ENCODE measurements around the gene C5. TPM values are rescaled to one million over a fixed set of nuclear protein-coding genes. Genes with fewer than 3 reads are reported as not detected.

Gene C5
- total RNA-seq, 4 donors from 2014 or later = 0.20 to 3.4 (median 1.9) TPM

DNA sequence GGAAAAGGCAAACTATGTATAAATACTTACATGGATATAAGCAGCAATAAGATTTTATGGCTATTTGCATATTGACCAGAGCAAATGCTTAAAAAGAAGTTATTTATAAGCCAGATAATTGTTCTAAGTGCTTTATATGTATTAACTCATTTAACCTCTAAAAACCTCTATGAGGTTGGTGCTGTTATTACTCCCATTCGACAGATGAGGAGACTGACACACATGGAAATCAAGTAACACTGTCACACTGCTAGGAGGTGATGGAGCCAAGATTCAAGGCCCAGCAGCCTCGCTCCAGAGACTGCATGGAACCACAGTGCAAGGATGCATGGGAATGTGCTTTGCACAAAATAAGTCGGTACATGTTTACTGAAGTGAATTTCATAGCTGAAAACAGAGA is 53.7 kb downstream of the C5 start:
- H3K36me3 ChIP-seq = no peaks in the 10 kb centered on the region

DNA sequence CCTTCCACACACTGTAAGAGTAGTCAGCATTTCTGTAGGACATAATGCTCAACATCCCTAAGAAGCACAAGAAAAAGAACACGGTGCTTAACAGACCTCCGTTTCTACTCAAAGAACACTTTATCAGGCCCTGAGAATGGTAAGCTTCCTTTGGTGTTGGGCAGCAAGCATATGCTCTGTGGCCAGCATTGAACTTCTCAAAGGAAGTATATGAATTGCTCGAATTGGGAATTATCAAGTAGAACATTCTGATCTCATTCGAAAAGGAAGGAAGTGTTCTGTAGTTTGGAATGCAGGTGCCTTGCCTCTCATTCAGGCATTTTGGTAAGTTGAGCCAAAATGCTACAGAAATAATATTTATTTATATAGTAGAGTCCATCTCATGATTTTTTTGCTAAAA is 61.0 kb downstream of the C5 start:
- Histone ChIP-seq H3K4me3 (no peak overlapping the region), H3K36me3 (no peaks in the 10 kb centered on the region), H3K27ac (no peak overlapping the region), H3K9me3 (no peaks in the 10 kb centered on the region), H3K4me1 (no peaks in the 10 kb centered on the region), H3K27me3 (no peaks in the 10 kb centered on the region)
- intact Hi-C loops (cut with DNase I; ENCODE audit: low total_unique reads) = no loop called here
- in situ Hi-C loops (cut with MboI; ENCODE audit: low pct_ligation_motif_present in 1 of 4, low pct_unique_long_range_greater_than_20kb in 1 of 4, low sequenced_read_pairs in 3 of 4) = loop anchor here in 1 of 4 donors (10.0 kb wide), 1 partner anchor 76 kb away; no protein-coding TSS in a partner anchor
- no peak for DNase-seq
- 85 to 93% methylated on average over 4 of the region's 4 CpGs for WGBS, 2 donors (ENCODE audit: low coverage in 1 of 2)
- TF ChIP-seq POLR2A (IDR thresholded peaks at IDR 0.05) (no peak), CTCF (IDR thresholded peaks at IDR 0.05) (no peak), POLR2AphosphoS5 (IDR thresholded peaks at IDR 0.05) (no peak), EP300 (IDR thresholded peaks at IDR 0.05; ENCODE audit: low read depth) (no peak)

More for the DNA sequence above, 53.7 kb downstream of the C5 start:
- no peak overlapping the region for H3K4me3 ChIP-seq
- no peaks in the 10 kb centered on the region for H3K27me3 ChIP-seq
- intact Hi-C loops (cut with DNase I; ENCODE audit: low total_unique reads) (no loop called here), in situ Hi-C loops (cut with MboI; ENCODE audit: low pct_ligation_motif_present in 1 of 4, low pct_unique_long_range_greater_than_20kb in 1 of 4, low sequenced_read_pairs in 3 of 4) (no loop called here)
- H3K27ac ChIP-seq = no peak overlapping the region
- no peaks in the 10 kb centered on the region for H3K4me1 ChIP-seq
- H3K9me3 ChIP-seq = no peaks in the 10 kb centered on the region
- TF ChIP-seq EP300 (IDR thresholded peaks at IDR 0.05; ENCODE audit: low read depth) (no peak), CTCF (IDR thresholded peaks at IDR 0.05) (no peak), POLR2A (IDR thresholded peaks at IDR 0.05) (no peak), POLR2AphosphoS5 (IDR thresholded peaks at IDR 0.05) (no peak)
- 59 to 86% methylated on average over 3 of the region's 3 CpGs for WGBS, 2 donors (ENCODE audit: low coverage in 1 of 2)
- DNase-seq = no peak

DNA sequence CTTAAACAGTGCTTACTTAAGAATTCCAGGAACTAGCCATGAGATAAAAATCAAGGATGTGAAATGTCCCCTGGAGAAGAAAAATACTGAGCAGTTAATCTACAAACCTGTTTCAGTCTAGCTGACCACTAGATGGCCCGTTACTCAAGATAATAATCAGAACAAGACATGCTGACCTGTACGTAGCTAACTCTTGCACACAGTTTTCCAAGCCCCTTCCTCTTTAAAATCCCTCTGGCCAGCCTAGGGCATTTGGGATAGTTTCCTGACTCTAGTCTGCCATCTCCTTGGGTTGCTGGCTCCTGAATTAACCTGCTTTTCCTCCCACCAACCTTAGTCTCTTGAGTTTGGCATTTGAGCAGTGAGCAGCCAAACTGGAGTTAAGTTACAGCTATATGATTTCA is 64.3 kb downstream of the C5 start:
- WGBS, 2 donors (ENCODE audit: low coverage in 1 of 2) = 26 to 28% methylated on average over 2 of the region's 2 CpGs
- in situ Hi-C loops (cut with MboI; ENCODE audit: low pct_ligation_motif_present in 1 of 4, low pct_unique_long_range_greater_than_20kb in 1 of 4, low sequenced_read_pairs in 3 of 4) = loop anchor here in 1 of 4 donors (10.0 kb wide), 1 partner anchor 79 kb away; no protein-coding TSS in a partner anchor
- H3K4me1 ChIP-seq = no peaks in the 10 kb centered on the region
- TF ChIP-seq EP300 (IDR thresholded peaks at IDR 0.05; ENCODE audit: low read depth) = no peak
- no peak for TF ChIP-seq POLR2A (IDR thresholded peaks at IDR 0.05)
- TF ChIP-seq CTCF (IDR thresholded peaks at IDR 0.05) = peak; percentile 15 to 34 (median 33)
- TF ChIP-seq POLR2AphosphoS5 (IDR thresholded peaks at IDR 0.05) = no peak
- no peak for DNase-seq
- intact Hi-C loops (cut with DNase I; ENCODE audit: low total_unique reads) = no loop called here
- H3K4me3 ChIP-seq = no peak overlapping the region
- H3K27me3 ChIP-seq = no peaks in the 10 kb centered on the region
- H3K27ac ChIP-seq = no peak overlapping the region
- H3K36me3 ChIP-seq = no peaks in the 10 kb centered on the region
- no peaks in the 10 kb centered on the region for H3K9me3 ChIP-seq

- Histone ChIP-seq H3K36me3 (no peaks in the 10 kb centered on the region), H3K27me3 (no peaks in the 10 kb centered on the region), H3K9me3 (no peaks in the 10 kb centered on the region), H3K4me3 (no peak overlapping the region), H3K4me1 (no peaks in the 10 kb centered on the region), H3K27ac (no peak overlapping the region)
- WGBS, 2 donors (ENCODE audit: low coverage in 1 of 2) = 91 to 92% methylated on average over 3 of the region's 3 CpGs
- in situ Hi-C loops (cut with MboI; ENCODE audit: low pct_ligation_motif_present in 1 of 4, low pct_unique_long_range_greater_than_20kb in 1 of 4, low sequenced_read_pairs in 3 of 4) (loop anchor here in 1 of 4 donors (10.0 kb wide), 1 partner anchor 81 kb away; no protein-coding TSS in a partner anchor), intact Hi-C loops (cut with DNase I; ENCODE audit: low total_unique reads) (no loop called here)
- no peak for TF ChIP-seq POLR2AphosphoS5 (IDR thresholded peaks at IDR 0.05)
- TF ChIP-seq CTCF (IDR thresholded peaks at IDR 0.05) = no peak
- no peak for TF ChIP-seq POLR2A (IDR thresholded peaks at IDR 0.05)
- no peak for TF ChIP-seq EP300 (IDR thresholded peaks at IDR 0.05; ENCODE audit: low read depth)
- no peak for DNase-seq
Measured at GRCh38 chr9:120983259-120983837, 66.7 kb downstream of the C5 start.

Data from transverse colon (tissue), 4 donors.